Measurements from ENCODE around the gene PLAAT4.
"Not testable (repeated sequence)": the region's sequence is repeated elsewhere in the genome, so short reads cannot be mapped to it uniquely, and the experiment has no call there.

PLAAT4 gene

GRCh38 chr11:63529373-63529772 is 7.2 kb upstream of the PLAAT4 start:
- not testable (repeated sequence) for DNase-seq; H4K91ac ChIP-seq (ENCODE audit: low read depth, low read length); H3K4ac ChIP-seq (ENCODE audit: low read depth, low read length); H3K27ac ChIP-seq (ENCODE audit: low read depth, low read length); H3K4me2 ChIP-seq (ENCODE audit: low read length); H3K79me2 ChIP-seq (ENCODE audit: control insufficient read depth, insufficient read depth, low read length, poor library complexity); H3K4me3 ChIP-seq (ENCODE audit: low read depth, low read length); H2AK5ac ChIP-seq (ENCODE audit: low read length); H2AFZ ChIP-seq (ENCODE audit: insufficient read depth, low read length, poor library complexity); H3K9me3 ChIP-seq (ENCODE audit: insufficient read depth, low read depth, low read length); H3K18ac ChIP-seq (ENCODE audit: low read length); H4K12ac ChIP-seq (ENCODE audit: low read depth, low read length); H3K23ac ChIP-seq (ENCODE audit: low read length); H3K14ac ChIP-seq (ENCODE audit: low read length); H4K8ac ChIP-seq (ENCODE audit: low read depth, low read length); H3K9ac ChIP-seq (ENCODE audit: low read length); H2BK12ac ChIP-seq (ENCODE audit: low read length); H3K27me3 ChIP-seq (ENCODE audit: insufficient read depth, low read length); H3K36me3 ChIP-seq (ENCODE audit: control insufficient read depth in 1 of 2, insufficient read depth in 2 of 2, low read length in 2 of 2)
- Histone ChIP-seq H3K79me1 (ENCODE audit: low read length) (peaks cover 10% of the 10 kb centered on the region), H3K4me1 (ENCODE audit: control insufficient read depth in 1 of 2, insufficient read depth in 2 of 2, low read length in 2 of 2) (peaks cover 9 to 19% of the 10 kb centered on the region in 2 experiments), H2BK120ac (ENCODE audit: insufficient read depth, low read length, poor library complexity) (peak overlapping the region; percentile 62), H2BK5ac (ENCODE audit: low read depth, low read length, poor library complexity) (peak overlapping the region; percentile 7)
- WGBS (ENCODE audit: extremely low coverage, insufficient coverage, insufficient read length), result no CpG with 5 or more reads among the region's 6 CpGs

- no CpG with 5 or more reads among the region's 2 CpGs for WGBS (ENCODE audit: extremely low coverage, insufficient coverage, insufficient read length)
- Histone ChIP-seq H2BK120ac (ENCODE audit: insufficient read depth, low read length, poor library complexity) (peak overlapping the region; percentile 79), H4K91ac (ENCODE audit: low read depth, low read length) (peak overlapping the region; percentile 92), H3K9ac (ENCODE audit: low read length) (no peak overlapping the region), H2BK12ac (ENCODE audit: low read length) (peak overlapping the region; percentile 94), H3K4me3 (ENCODE audit: low read depth, low read length) (no peak overlapping the region), H3K79me1 (ENCODE audit: low read length) (peaks cover 10% of the 10 kb centered on the region), H2AFZ (ENCODE audit: insufficient read depth, low read length, poor library complexity) (no peak overlapping the region), H3K18ac (ENCODE audit: low read length) (no peak overlapping the region), H4K8ac (ENCODE audit: low read depth, low read length) (no peak overlapping the region), H3K4me1 (ENCODE audit: control insufficient read depth in 1 of 2, insufficient read depth in 2 of 2, low read length in 2 of 2) (peaks cover 9 to 20% of the 10 kb centered on the region in 2 experiments), H3K4me2 (ENCODE audit: low read length) (no peak overlapping the region), H3K27me3 (ENCODE audit: insufficient read depth, low read length) (no peaks in the 10 kb centered on the region), H3K4ac (ENCODE audit: low read depth, low read length) (no peak overlapping the region), H3K9me3 (ENCODE audit: insufficient read depth, low read depth, low read length) (no peaks in the 10 kb centered on the region), H3K79me2 (ENCODE audit: control insufficient read depth, insufficient read depth, low read length, poor library complexity) (no peaks in the 10 kb centered on the region), H3K36me3 (ENCODE audit: control insufficient read depth in 1 of 2, insufficient read depth in 2 of 2, low read length in 2 of 2) (no peaks in the 10 kb centered on the region), H3K23ac (ENCODE audit: low read length) (no peak overlapping the region), H2AK5ac (ENCODE audit: low read length) (peak overlapping the region; percentile 91), H4K12ac (ENCODE audit: low read depth, low read length) (no peak overlapping the region), H3K14ac (ENCODE audit: low read length) (peak overlapping the region; percentile 86), H3K27ac (ENCODE audit: low read depth, low read length) (peak overlapping the region; percentile 84), H2BK5ac (ENCODE audit: low read depth, low read length, poor library complexity) (peak overlapping the region; percentile 85)
- no peak for DNase-seq
These were observed 6.6 kb upstream of the PLAAT4 start for GRCh38 chr11:63530021-63530420.

- H3K27me3 ChIP-seq (ENCODE audit: insufficient read depth, low read length); H3K36me3 ChIP-seq (ENCODE audit: control insufficient read depth in 1 of 2, insufficient read depth in 2 of 2, low read length in 2 of 2); H4K12ac ChIP-seq (ENCODE audit: low read depth, low read length); H3K4ac ChIP-seq (ENCODE audit: low read depth, low read length); H4K91ac ChIP-seq (ENCODE audit: low read depth, low read length); H3K4me3 ChIP-seq (ENCODE audit: low read depth, low read length); H3K9me3 ChIP-seq (ENCODE audit: insufficient read depth, low read depth, low read length); H3K79me2 ChIP-seq (ENCODE audit: control insufficient read depth, insufficient read depth, low read length, poor library complexity); H3K14ac ChIP-seq (ENCODE audit: low read length); H3K4me2 ChIP-seq (ENCODE audit: low read length); H2AFZ ChIP-seq (ENCODE audit: insufficient read depth, low read length, poor library complexity); H3K23ac ChIP-seq (ENCODE audit: low read length); H4K8ac ChIP-seq (ENCODE audit: low read depth, low read length); H3K18ac ChIP-seq (ENCODE audit: low read length); H3K9ac ChIP-seq (ENCODE audit: low read length): not testable (repeated sequence)
- peak in 1 of 2 donors; percentile 2 for DNase-seq
- H3K4me1 ChIP-seq (ENCODE audit: control insufficient read depth in 1 of 2, insufficient read depth in 2 of 2, low read length in 2 of 2), result peaks cover 9 to 20% of the 10 kb centered on the region in 2 experiments
- peak overlapping the region; percentile 77 for H2AK5ac ChIP-seq (ENCODE audit: low read length)
- peak overlapping the region; percentile 68 for H2BK12ac ChIP-seq (ENCODE audit: low read length)
- H3K27ac ChIP-seq (ENCODE audit: low read depth, low read length), result peak overlapping the region; percentile 48
- peaks cover 10% of the 10 kb centered on the region for H3K79me1 ChIP-seq (ENCODE audit: low read length)
- no CpG with 5 or more reads among the region's 6 CpGs for WGBS (ENCODE audit: extremely low coverage, insufficient coverage, insufficient read length)
- peak overlapping the region; percentile 83 for H2BK120ac ChIP-seq (ENCODE audit: insufficient read depth, low read length, poor library complexity)
- H2BK5ac ChIP-seq (ENCODE audit: low read depth, low read length, poor library complexity), result peak overlapping the region; percentile 77
These were observed 5.4 kb upstream of the PLAAT4 start for GRCh38 chr11:63531074-63531792.

GRCh38 chr11:63532117-63532516 is 4.5 kb upstream of the PLAAT4 start:
- Histone ChIP-seq H4K12ac (ENCODE audit: low read depth, low read length) (no peak overlapping the region), H3K79me2 (ENCODE audit: control insufficient read depth, insufficient read depth, low read length, poor library complexity) (no peaks in the 10 kb centered on the region), H4K91ac (ENCODE audit: low read depth, low read length) (no peak overlapping the region), H3K27ac (ENCODE audit: low read depth, low read length) (peak overlapping the region; percentile 20), H3K36me3 (ENCODE audit: control insufficient read depth in 1 of 2, insufficient read depth in 2 of 2, low read length in 2 of 2) (no peaks in the 10 kb centered on the region), H3K14ac (ENCODE audit: low read length) (no peak overlapping the region), H3K4me3 (ENCODE audit: low read depth, low read length) (no peak overlapping the region), H2AFZ (ENCODE audit: insufficient read depth, low read length, poor library complexity) (no peak overlapping the region), H3K79me1 (ENCODE audit: low read length) (peaks cover 10% of the 10 kb centered on the region), H3K27me3 (ENCODE audit: insufficient read depth, low read length) (no peaks in the 10 kb centered on the region), H3K9ac (ENCODE audit: low read length) (no peak overlapping the region), H3K4me2 (ENCODE audit: low read length) (no peak overlapping the region), H4K8ac (ENCODE audit: low read depth, low read length) (no peak overlapping the region), H2AK5ac (ENCODE audit: low read length) (no peak overlapping the region), H3K4ac (ENCODE audit: low read depth, low read length) (no peak overlapping the region), H3K18ac (ENCODE audit: low read length) (no peak overlapping the region), H3K9me3 (ENCODE audit: insufficient read depth, low read depth, low read length) (no peaks in the 10 kb centered on the region), H2BK120ac (ENCODE audit: insufficient read depth, low read length, poor library complexity) (no peak overlapping the region), H2BK12ac (ENCODE audit: low read length) (no peak overlapping the region), H3K4me1 (ENCODE audit: control insufficient read depth in 1 of 2, insufficient read depth in 2 of 2, low read length in 2 of 2) (peaks cover 9 to 20% of the 10 kb centered on the region in 2 experiments), H3K23ac (ENCODE audit: low read length) (no peak overlapping the region), H2BK5ac (ENCODE audit: low read depth, low read length, poor library complexity) (no peak overlapping the region)
- no peak for DNase-seq
- WGBS (ENCODE audit: extremely low coverage, insufficient coverage, insufficient read length), result no CpG with 5 or more reads among the region's 2 CpGs

Measured in trophoblast cell (in vitro differentiated cells and primary cell).